ENCODE data around the gene BMP2K. TPM values are rescaled to one million over a fixed set of nuclear protein-coding genes. Genes with fewer than 3 reads are reported as not detected.
A peak's percentile ranks its signal among the peaks of the same experiment; 100 is the strongest.

The BMP2K gene
- total and polyA plus RNA-seq, 2 donors from 2014 or later: 6.0 to 43.1 TPM

GRCh38 chr4:78878031-78878430 is 101.9 kb downstream of the BMP2K start:
- H3K9ac ChIP-seq (ENCODE audit: low read length in 3 of 3): no peak overlapping the region
- peaks cover 0 to 11% (median 5%) of the 10 kb centered on the region in 3 donors for H3K36me3 ChIP-seq (ENCODE audit: control insufficient read depth in 2 of 3, insufficient read depth in 3 of 3, low read length in 3 of 3)
- FAIRE-seq: no peak
- no peak overlapping the region for H3K27ac ChIP-seq (ENCODE audit: low read depth in 2 of 2, low read length in 2 of 2)
- H3K4me1 ChIP-seq (ENCODE audit: control insufficient read depth in 2 of 3, insufficient read depth in 2 of 3, low read depth in 1 of 3, low read length in 3 of 3): no peaks in the 10 kb centered on the region
- H3K27me3 ChIP-seq (ENCODE audit: control insufficient read depth, insufficient read depth, low read length): no peaks in the 10 kb centered on the region
- DNase-seq: no peak
- intact Hi-C loops (cut with DNase I): no loop called here
- no peaks in the 10 kb centered on the region for H3K9me3 ChIP-seq (ENCODE audit: control insufficient read depth in 2 of 3, insufficient read depth in 1 of 3, low read length in 3 of 3)
- no peak for TF ChIP-seq CTCF (IDR thresholded peaks at IDR 0.05; ENCODE audit: borderline replicate concordance, extremely low read depth, insufficient read depth)
- no peak overlapping the region for H3K4me3 ChIP-seq (ENCODE audit: low read length in 3 of 3)

GRCh38 chr4:78880874-78881492 is 104.8 kb downstream of the BMP2K start:
- no peak overlapping the region for H3K9ac ChIP-seq (ENCODE audit: low read length in 3 of 3)
- H3K4me1 ChIP-seq (ENCODE audit: control insufficient read depth in 2 of 3, insufficient read depth in 2 of 3, low read depth in 1 of 3, low read length in 3 of 3): no peaks in the 10 kb centered on the region
- no peak for DNase-seq
- H3K27ac ChIP-seq (ENCODE audit: low read depth in 2 of 2, low read length in 2 of 2): no peak overlapping the region
- no peaks in the 10 kb centered on the region for H3K9me3 ChIP-seq (ENCODE audit: control insufficient read depth in 2 of 3, insufficient read depth in 1 of 3, low read length in 3 of 3)
- peaks cover 0 to 11% (median 0%) of the 10 kb centered on the region in 3 donors for H3K36me3 ChIP-seq (ENCODE audit: control insufficient read depth in 2 of 3, insufficient read depth in 3 of 3, low read length in 3 of 3)
- no peak overlapping the region for H3K4me3 ChIP-seq (ENCODE audit: low read length in 3 of 3)
- no peak for TF ChIP-seq CTCF (IDR thresholded peaks at IDR 0.05; ENCODE audit: borderline replicate concordance, extremely low read depth, insufficient read depth)
- intact Hi-C loops (cut with DNase I): no loop called here
- H3K27me3 ChIP-seq (ENCODE audit: control insufficient read depth, insufficient read depth, low read length): no peaks in the 10 kb centered on the region
- FAIRE-seq: no peak

GRCh38 chr4:78885598-78885997 is 109.4 kb downstream of the BMP2K start:
- no peak for TF ChIP-seq CTCF (IDR thresholded peaks at IDR 0.05; ENCODE audit: borderline replicate concordance, extremely low read depth, insufficient read depth)
- H3K4me1 ChIP-seq (ENCODE audit: control insufficient read depth in 2 of 3, insufficient read depth in 2 of 3, low read depth in 1 of 3, low read length in 3 of 3): no peaks in the 10 kb centered on the region
- peaks cover 0 to 20% (median 0%) of the 10 kb centered on the region in 3 donors for H3K36me3 ChIP-seq (ENCODE audit: control insufficient read depth in 2 of 3, insufficient read depth in 3 of 3, low read length in 3 of 3)
- H3K4me3 ChIP-seq (ENCODE audit: low read length in 3 of 3): no peak overlapping the region
- no peaks in the 10 kb centered on the region for H3K9me3 ChIP-seq (ENCODE audit: control insufficient read depth in 2 of 3, insufficient read depth in 1 of 3, low read length in 3 of 3)
- no peak for FAIRE-seq
- no peak overlapping the region for H3K27ac ChIP-seq (ENCODE audit: low read depth in 2 of 2, low read length in 2 of 2)
- H3K9ac ChIP-seq (ENCODE audit: low read length in 3 of 3): no peak overlapping the region
- no peak for DNase-seq
- H3K27me3 ChIP-seq (ENCODE audit: control insufficient read depth, insufficient read depth, low read length): no peaks in the 10 kb centered on the region
- intact Hi-C loops (cut with DNase I): no loop called here

- H3K9ac ChIP-seq (ENCODE audit: low read length in 3 of 3): no peak overlapping the region
- intact Hi-C loops (cut with DNase I): no loop called here
- DNase-seq (no peak), FAIRE-seq (peak; percentile 25)
- H3K27me3 ChIP-seq (ENCODE audit: control insufficient read depth, insufficient read depth, low read length): no peaks in the 10 kb centered on the region
- peaks cover 2 to 27% (median 3%) of the 10 kb centered on the region in 3 donors for H3K36me3 ChIP-seq (ENCODE audit: control insufficient read depth in 2 of 3, insufficient read depth in 3 of 3, low read length in 3 of 3)
- H3K4me3 ChIP-seq (ENCODE audit: low read length in 3 of 3): no peak overlapping the region
- H3K9me3 ChIP-seq (ENCODE audit: control insufficient read depth in 2 of 3, insufficient read depth in 1 of 3, low read length in 3 of 3): no peaks in the 10 kb centered on the region
- H3K4me1 ChIP-seq (ENCODE audit: control insufficient read depth in 2 of 3, insufficient read depth in 2 of 3, low read depth in 1 of 3, low read length in 3 of 3): no peaks in the 10 kb centered on the region
- no peak overlapping the region for H3K27ac ChIP-seq (ENCODE audit: low read depth in 2 of 2, low read length in 2 of 2)
- TF ChIP-seq CTCF (IDR thresholded peaks at IDR 0.05; ENCODE audit: borderline replicate concordance, extremely low read depth, insufficient read depth): no peak
These were observed 113.8 kb downstream of the BMP2K start for GRCh38 chr4:78889955-78890354.

Measured in kidney (tissue), 14 donors.